ENCODE data around the gene COL27A1.
A peak's percentile ranks its signal among the peaks of the same experiment; 100 is the strongest.

COL27A1 gene

GRCh38 chr9:114155995-114156656 is 789 bp downstream of the COL27A1 start:
- peak overlapping the region; percentile 64 for H3K4me3 ChIP-seq (ENCODE audit: low read depth, low read length)

GRCh38 chr9:114156657-114157421 is 1.5 kb downstream of the COL27A1 start:
- DNase-seq (ENCODE audit: low read depth, low spot score): peak; percentile 83
- peak; percentile 34 for TF ChIP-seq CTCF (IDR thresholded peaks at IDR 0.05; ENCODE audit: low read depth, low read length)
- in situ Hi-C loops (cut with HindIII; ENCODE audit: low sequenced_read_pairs): no loop called here
- H3K4me3 ChIP-seq (ENCODE audit: low read depth, low read length): peak overlapping the region; percentile 64

More at GRCh38 chr9:114155995-114156656, 789 bp downstream of the COL27A1 start:
- no peak for TF ChIP-seq CTCF (IDR thresholded peaks at IDR 0.05; ENCODE audit: low read depth, low read length)
- in situ Hi-C loops (cut with HindIII; ENCODE audit: low sequenced_read_pairs): no loop called here
- DNase-seq (ENCODE audit: low read depth, low spot score): no peak

GRCh38 chr9:114157516-114158176 is 2.3 kb downstream of the COL27A1 start:
- peak; percentile 53 for DNase-seq (ENCODE audit: low read depth, low spot score)
- in situ Hi-C loops (cut with HindIII; ENCODE audit: low sequenced_read_pairs): no loop called here
- H3K4me3 ChIP-seq (ENCODE audit: low read depth, low read length): no peak overlapping the region
- TF ChIP-seq CTCF (IDR thresholded peaks at IDR 0.05; ENCODE audit: low read depth, low read length): no peak

- no peak for TF ChIP-seq CTCF (IDR thresholded peaks at IDR 0.05; ENCODE audit: low read depth, low read length)
- no peak overlapping the region for H3K4me3 ChIP-seq (ENCODE audit: low read depth, low read length)
- in situ Hi-C loops (cut with HindIII; ENCODE audit: low sequenced_read_pairs): no loop called here
- DNase-seq (ENCODE audit: low read depth, low spot score): no peak
Observed at GRCh38 chr9:114158482-114159130, 3.3 kb downstream of the COL27A1 start.

- in situ Hi-C loops (cut with HindIII; ENCODE audit: low sequenced_read_pairs): no loop called here
- H3K4me3 ChIP-seq (ENCODE audit: low read depth, low read length): no peak overlapping the region
- TF ChIP-seq CTCF (IDR thresholded peaks at IDR 0.05; ENCODE audit: low read depth, low read length): no peak
- DNase-seq (ENCODE audit: low read depth, low spot score): no peak
Observed at GRCh38 chr9:114159691-114160090, 4.4 kb downstream of the COL27A1 start.

GRCh38 chr9:114161513-114161912 is 6.2 kb downstream of the COL27A1 start:
- no peak for TF ChIP-seq CTCF (IDR thresholded peaks at IDR 0.05; ENCODE audit: low read depth, low read length)
- no peak overlapping the region for H3K4me3 ChIP-seq (ENCODE audit: low read depth, low read length)
- in situ Hi-C loops (cut with HindIII; ENCODE audit: low sequenced_read_pairs): no loop called here
- DNase-seq (ENCODE audit: low read depth, low spot score): no peak

All from astrocyte of the spinal cord (primary cell).